ENCODE measurements around the gene ARMC12. TPM values are rescaled to one million over a fixed set of nuclear protein-coding genes. Genes with fewer than 3 reads are reported as not detected.

Gene ARMC12
- total and polyA plus RNA-seq, 2 donors (not counting 1 experiment from before 2014, with no cell fraction given), result 0.17 to 0.50 TPM

DNA sequence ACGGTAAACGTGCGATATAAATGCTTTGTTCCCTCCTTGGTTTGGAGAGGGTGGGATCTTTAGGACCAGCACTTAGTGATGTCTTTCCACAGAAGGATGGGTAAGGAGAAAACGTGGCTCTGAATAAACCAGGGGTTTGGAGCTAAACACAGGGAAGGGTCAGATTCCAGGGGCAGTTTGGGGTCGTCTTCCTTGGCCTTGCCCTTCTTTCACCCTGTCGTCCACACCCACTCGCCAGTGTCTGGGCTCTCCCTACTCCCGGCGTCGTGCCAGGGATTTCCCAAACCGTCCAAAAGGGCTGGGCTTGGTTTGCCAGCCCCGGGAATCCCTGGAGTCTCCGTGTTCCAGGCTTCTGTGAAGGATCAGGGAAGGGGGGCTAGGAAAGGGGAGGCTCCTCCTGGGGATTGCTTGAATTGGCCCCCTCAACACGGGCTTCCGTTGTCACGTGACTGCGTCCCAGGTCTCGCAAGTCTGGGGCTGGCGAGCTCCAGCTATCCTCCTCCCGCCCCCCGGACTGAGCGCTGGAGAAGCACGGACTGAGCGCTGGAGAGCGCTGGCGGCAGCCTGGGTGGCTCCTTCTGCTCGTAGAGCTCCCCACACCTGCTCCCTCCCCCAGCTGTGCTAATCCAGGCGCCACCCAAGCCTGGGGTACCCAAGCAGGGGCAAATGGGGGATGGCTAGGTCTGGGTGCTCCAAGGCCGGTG lies 9.4 kb upstream of the ARMC12 start:
- TF ChIP-seq CTCF (conservative IDR thresholded peaks at IDR 0.05 in 1 of 2, IDR thresholded peaks at IDR 0.05 in 1 of 2; ENCODE audit: low read depth in 1 of 2, low read length in 2 of 2) (no peak), EZH2 (IDR thresholded peaks at IDR 0.05; ENCODE audit: low read length, missing control alignments) (no peak)
- Histone ChIP-seq H3K36me3 (ENCODE audit: control insufficient read depth, insufficient read depth, low read length) (no peaks in the 10 kb centered on the region), H3K27ac (ENCODE audit: insufficient read depth, low read length) (peak overlapping the region; percentile 69), H3K27me3 (ENCODE audit: control insufficient read depth, insufficient read depth, low read length) (no peaks in the 10 kb centered on the region), H2AFZ (ENCODE audit: low read length) (peak overlapping the region; percentile 25), H3K9ac (ENCODE audit: insufficient read depth, low read length) (peak overlapping the region; percentile 71), H3K4me3 (replicated peaks in 1 of 4; ENCODE audit: control extremely low read depth in 1 of 4, insufficient read depth in 1 of 4, low read depth in 3 of 4, low read length in 4 of 4) (peak overlapping the region; percentile 38 to 64 (median 40)), H3K79me2 (ENCODE audit: control insufficient read depth, insufficient read depth, low read length) (no peaks in the 10 kb centered on the region), H3K4me2 (ENCODE audit: extremely low read depth, insufficient read depth, low read length) (peak overlapping the region; percentile 53), H3K9me3 (ENCODE audit: control insufficient read depth, insufficient read depth, low read depth, low read length) (no peaks in the 10 kb centered on the region), H4K20me1 (ENCODE audit: control insufficient read depth, extremely low read depth, insufficient read depth, low read length) (no peaks in the 10 kb centered on the region), H3K4me1 (ENCODE audit: control insufficient read depth, extremely low read depth, insufficient read depth, low read length) (peaks cover 27% of the 10 kb centered on the region)
- DNase-seq (ENCODE audit: low read depth in 2 of 2), result peak; percentile 73 to 97

- Histone ChIP-seq H3K4me2 (ENCODE audit: extremely low read depth, insufficient read depth, low read length) (peak overlapping the region; percentile 95), H3K9ac (ENCODE audit: insufficient read depth, low read length) (peak overlapping the region; percentile 71), H3K4me1 (ENCODE audit: control insufficient read depth, extremely low read depth, insufficient read depth, low read length) (peaks cover 34% of the 10 kb centered on the region), H3K36me3 (ENCODE audit: control insufficient read depth, insufficient read depth, low read length) (no peaks in the 10 kb centered on the region), H3K27ac (ENCODE audit: insufficient read depth, low read length) (peak overlapping the region; percentile 87), H2AFZ (ENCODE audit: low read length) (peak overlapping the region; percentile 90), H3K79me2 (ENCODE audit: control insufficient read depth, insufficient read depth, low read length) (no peaks in the 10 kb centered on the region), H3K9me3 (ENCODE audit: control insufficient read depth, insufficient read depth, low read depth, low read length) (no peaks in the 10 kb centered on the region), H3K27me3 (ENCODE audit: control insufficient read depth, insufficient read depth, low read length) (no peaks in the 10 kb centered on the region), H3K4me3 (replicated peaks in 1 of 4; ENCODE audit: control extremely low read depth in 1 of 4, insufficient read depth in 1 of 4, low read depth in 3 of 4, low read length in 4 of 4) (peak overlapping the region; percentile 40 to 64 (median 44)), H4K20me1 (ENCODE audit: control insufficient read depth, extremely low read depth, insufficient read depth, low read length) (no peaks in the 10 kb centered on the region)
- peak; percentile 96 to 98 for DNase-seq (ENCODE audit: low read depth in 2 of 2)
- TF ChIP-seq CTCF (conservative IDR thresholded peaks at IDR 0.05 in 1 of 2, IDR thresholded peaks at IDR 0.05 in 1 of 2; ENCODE audit: low read depth in 1 of 2, low read length in 2 of 2), result peak in 1 of 2 donors; percentile 9
- no peak for TF ChIP-seq EZH2 (IDR thresholded peaks at IDR 0.05; ENCODE audit: low read length, missing control alignments)
These were observed 8.7 kb upstream of the ARMC12 start for GRCh38 chr6:35727935-35728682.

Measured in fibroblast of lung (primary cell).